ENCODE measurements around the gene PIEZO1. TPM values are rescaled to one million over a fixed set of nuclear protein-coding genes. Genes with fewer than 3 reads are reported as not detected.

Gene PIEZO1
- total RNA-seq, 1 donor from 2014 or later, result 5.5 TPM

- H3K9ac ChIP-seq, result no peak overlapping the region
- H3K4me2 ChIP-seq, result no peak overlapping the region
- no peak overlapping the region for H2AFZ ChIP-seq (replicated peaks)
- no peaks in the 10 kb centered on the region for H3K36me3 ChIP-seq
- no peak overlapping the region for H3K4me3 ChIP-seq
- Mint-ChIP-seq H3K9me3 (no peaks in the 10 kb centered on the region), H3K27ac (no peak overlapping the region), H3K36me3 (no peaks in the 10 kb centered on the region), H3K4me1 (peaks cover 21% of the 10 kb centered on the region), H3K4me3 (no peak overlapping the region), H3K27me3 (ENCODE audit: insufficient read depth, low read depth) (peaks cover 21% of the 10 kb centered on the region)
- no peaks in the 10 kb centered on the region for H3K9me3 ChIP-seq (ENCODE audit: low read depth)
- no peak for TF ChIP-seq CTCF (IDR thresholded peaks at IDR 0.05)
- no peak for TF ChIP-seq EZH2phosphoT487 (IDR thresholded peaks at IDR 0.05)
- no peak for TF ChIP-seq EZH2 (IDR thresholded peaks at IDR 0.05)
- H3K4me1 ChIP-seq, result peaks cover 18% of the 10 kb centered on the region
- H3K27ac ChIP-seq, result no peak overlapping the region
- no peaks in the 10 kb centered on the region for H4K20me1 ChIP-seq (ENCODE audit: low read depth)
- no peak for DNase-seq (ENCODE audit: low spot score)
- H3F3A ChIP-seq (ENCODE audit: low read depth), result peaks cover 27% of the 10 kb centered on the region
- peaks cover 39% of the 10 kb centered on the region for H3K27me3 ChIP-seq
- no peaks in the 10 kb centered on the region for H3K79me2 ChIP-seq (ENCODE audit: low read depth)
Measured at GRCh38 chr16:88787579-88788314, 2.7 kb upstream of the PIEZO1 start.

GRCh38 chr16:88784856-88785105 is 239 bp downstream of the PIEZO1 start:
- Mint-ChIP-seq H3K36me3 (no peaks in the 10 kb centered on the region), H3K27me3 (ENCODE audit: insufficient read depth, low read depth) (peaks cover 23% of the 10 kb centered on the region), H3K4me1 (peaks cover 12% of the 10 kb centered on the region), H3K27ac (no peak overlapping the region), H3K9me3 (no peaks in the 10 kb centered on the region), H3K4me3 (no peak overlapping the region)
- Histone ChIP-seq H3K79me2 (ENCODE audit: low read depth) (no peaks in the 10 kb centered on the region), H3K4me3 (peak overlapping the region; percentile 50), H3F3A (ENCODE audit: low read depth) (peaks cover 19% of the 10 kb centered on the region), H3K4me2 (peak overlapping the region; percentile 83), H3K4me1 (no peaks in the 10 kb centered on the region), H3K27me3 (peaks cover 39% of the 10 kb centered on the region), H2AFZ (replicated peaks) (peak overlapping the region; percentile 94), H3K36me3 (no peaks in the 10 kb centered on the region), H4K20me1 (ENCODE audit: low read depth) (no peaks in the 10 kb centered on the region), H3K27ac (no peak overlapping the region), H3K9me3 (ENCODE audit: low read depth) (no peaks in the 10 kb centered on the region), H3K9ac (no peak overlapping the region)
- TF ChIP-seq CTCF (IDR thresholded peaks at IDR 0.05) (no peak), EZH2 (IDR thresholded peaks at IDR 0.05) (peak; percentile 67)
- no peak for DNase-seq (ENCODE audit: low spot score)

GRCh38 chr16:88784074-88784855 is 755 bp downstream of the PIEZO1 start:
- Histone ChIP-seq H3K27me3 (peaks cover 39% of the 10 kb centered on the region), H3K4me1 (no peaks in the 10 kb centered on the region)

More at GRCh38 chr16:88784074-88784855, 755 bp downstream of the PIEZO1 start:
- H3K4me1 Mint-ChIP-seq, result peaks cover 17% of the 10 kb centered on the region
- H3K36me3 Mint-ChIP-seq, result no peaks in the 10 kb centered on the region
- H4K20me1 ChIP-seq (ENCODE audit: low read depth), result no peaks in the 10 kb centered on the region
- DNase-seq (ENCODE audit: low spot score), result peak; percentile 86
- no peak overlapping the region for H3K27ac ChIP-seq
- peak overlapping the region; percentile 50 for H3K4me3 ChIP-seq
- H3K4me2 ChIP-seq, result peak overlapping the region; percentile 83
- H3K9me3 Mint-ChIP-seq, result no peaks in the 10 kb centered on the region
- H3K9ac ChIP-seq, result no peak overlapping the region
- no peaks in the 10 kb centered on the region for H3K36me3 ChIP-seq
- TF ChIP-seq CTCF (IDR thresholded peaks at IDR 0.05) (peak; percentile 58), EZH2phosphoT487 (IDR thresholded peaks at IDR 0.05) (peak; percentile 28), EZH2 (IDR thresholded peaks at IDR 0.05) (no peak)
- H2AFZ ChIP-seq (replicated peaks), result peak overlapping the region; percentile 94
- peak overlapping the region; percentile 77 for H3K4me3 Mint-ChIP-seq
- peaks cover 23% of the 10 kb centered on the region for H3K27me3 Mint-ChIP-seq (ENCODE audit: insufficient read depth, low read depth)
- H3K9me3 ChIP-seq (ENCODE audit: low read depth), result no peaks in the 10 kb centered on the region
- peaks cover 19% of the 10 kb centered on the region for H3F3A ChIP-seq (ENCODE audit: low read depth)
- no peak overlapping the region for H3K27ac Mint-ChIP-seq
- no peaks in the 10 kb centered on the region for H3K79me2 ChIP-seq (ENCODE audit: low read depth)
